Smooth muscle cell of bladder (primary cell): ENCODE results near the gene ADAT3. TPM values are rescaled to one million over a fixed set of nuclear protein-coding genes. Genes with fewer than 3 reads are reported as not detected.

Source experiments
- total RNA-seq: library from RNA; depleted of rRNA; stranded (reverse); fragments of >200 nt; gene quantifications from 2 replicates; pipeline ENCODE4 v1.2.3, GENCODE V29; 2014

Gene ADAT3
- 1.00 and 1.4 TPM in 2 replicates for total RNA-seq

GRCh38 chr19:1905110-1905862 is at the start of gene ADAT3, which contains the start of gene SCAMP4:
ADAT3 (plus strand) TSS chr19:1905399; CDS start chr19:1912048, 6,649 bp downstream.
SCAMP4 (plus strand) TSS chr19:1905399; CDS start chr19:1915020, 9,621 bp downstream.

GRCh38 chr19:1863328-1863637 is 41.9 kb upstream of the ADAT3 start, which contains the start of gene KLF16:
KLF16 (minus strand) TSS chr19:1863579; CDS start chr19:1863497, 82 bp downstream.

GRCh38 chr19:1885398-1886119 is 19.6 kb upstream of the ADAT3 start, which contains the start of gene ABHD17A:
ABHD17A (minus strand) TSS chr19:1885496; CDS start chr19:1881566, 3,930 bp downstream.

GRCh38 chr19:1941146-1942077 is 36.2 kb downstream of the ADAT3 start, which contains the start of gene CSNK1G2:
CSNK1G2 (plus strand) TSS chr19:1941172; CDS start chr19:1969773, 28,601 bp downstream.

Other genes with a start within 250 kb of the ADAT3 start
- not detected in 2 replicates for gene ONECUT3, start 151.9 kb upstream of the ADAT3 start, total RNA-seq
- gene ATP8B3, start 93.1 kb upstream of the ADAT3 start, total RNA-seq = 0.55 and 0.85 TPM in 2 replicates
- gene REXO1, start 56.9 kb upstream of the ADAT3 start, total RNA-seq = 2.7 TPM in 2 replicates
- 1.7 and 2.3 TPM in 2 replicates for gene KLF16, start 41.8 kb upstream of the ADAT3 start, total RNA-seq
- gene ABHD17A, start 19.9 kb upstream of the ADAT3 start, total RNA-seq = 75.2 and 78.2 TPM in 2 replicates
- 19.3 and 22.0 TPM in 2 replicates for gene SCAMP4, start within 50 bp of the ADAT3 start, total RNA-seq
- gene CSNK1G2, start 35.8 kb downstream of the ADAT3 start, total RNA-seq = 58.3 and 66.8 TPM in 2 replicates
- gene BTBD2, start 110.3 kb downstream of the ADAT3 start, total RNA-seq = 36.4 and 47.9 TPM in 2 replicates
- gene MKNK2, start 145.8 kb downstream of the ADAT3 start, total RNA-seq = 75.9 and 141 TPM in 2 replicates
- gene MOB3A, start 190.9 kb downstream of the ADAT3 start, total RNA-seq = 11.2 and 14.3 TPM in 2 replicates
- 1.0 and 1.6 TPM in 2 replicates for gene IZUMO4, start 191.5 kb downstream of the ADAT3 start, total RNA-seq
- gene AP3D1, start 246.2 kb downstream of the ADAT3 start, total RNA-seq = 70.8 and 93.7 TPM in 2 replicates